ENCODE data around the gene XRCC5.

DNA sequence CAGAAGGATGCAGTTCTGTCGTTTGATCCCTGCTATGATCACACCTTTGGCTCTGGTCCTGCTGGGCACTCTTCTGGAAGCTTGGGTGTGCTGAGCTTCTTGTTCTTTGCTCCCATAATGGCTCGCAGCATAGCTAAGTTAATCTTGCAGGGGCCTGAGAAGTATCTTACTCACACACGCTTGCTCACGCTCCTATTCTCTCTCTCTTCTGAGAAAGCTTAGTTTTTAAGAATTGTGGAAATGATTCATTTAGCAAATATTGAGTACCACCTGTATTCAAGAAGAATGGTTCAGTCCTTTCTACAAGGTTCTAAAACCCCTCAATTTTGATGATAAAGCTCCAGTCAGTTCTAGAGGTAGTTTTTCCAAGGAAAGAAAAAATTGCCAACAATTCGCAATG lies 40.6 kb downstream of the XRCC5 start:
- TF ChIP-seq, protein P1, sequence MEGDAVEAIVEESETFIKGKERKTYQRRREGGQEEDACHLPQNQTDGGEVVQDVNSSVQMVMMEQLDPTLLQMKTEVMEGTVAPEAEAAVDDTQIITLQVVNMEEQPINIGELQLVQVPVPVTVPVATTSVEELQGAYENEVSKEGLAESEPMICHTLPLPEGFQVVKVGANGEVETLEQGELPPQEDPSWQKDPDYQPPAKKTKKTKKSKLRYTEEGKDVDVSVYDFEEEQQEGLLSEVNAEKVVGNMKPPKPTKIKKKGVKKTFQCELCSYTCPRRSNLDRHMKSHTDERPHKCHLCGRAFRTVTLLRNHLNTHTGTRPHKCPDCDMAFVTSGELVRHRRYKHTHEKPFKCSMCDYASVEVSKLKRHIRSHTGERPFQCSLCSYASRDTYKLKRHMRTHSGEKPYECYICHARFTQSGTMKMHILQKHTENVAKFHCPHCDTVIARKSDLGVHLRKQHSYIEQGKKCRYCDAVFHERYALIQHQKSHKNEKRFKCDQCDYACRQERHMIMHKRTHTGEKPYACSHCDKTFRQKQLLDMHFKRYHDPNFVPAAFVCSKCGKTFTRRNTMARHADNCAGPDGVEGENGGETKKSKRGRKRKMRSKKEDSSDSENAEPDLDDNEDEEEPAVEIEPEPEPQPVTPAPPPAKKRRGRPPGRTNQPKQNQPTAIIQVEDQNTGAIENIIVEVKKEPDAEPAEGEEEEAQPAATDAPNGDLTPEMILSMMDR (IDR thresholded peaks at IDR 0.05): no peak
- TF ChIP-seq POLR2AphosphoS5 (IDR thresholded peaks at IDR 0.05; ENCODE audit: low read depth, low read length): no peak
- TF ChIP-seq, protein P2, sequence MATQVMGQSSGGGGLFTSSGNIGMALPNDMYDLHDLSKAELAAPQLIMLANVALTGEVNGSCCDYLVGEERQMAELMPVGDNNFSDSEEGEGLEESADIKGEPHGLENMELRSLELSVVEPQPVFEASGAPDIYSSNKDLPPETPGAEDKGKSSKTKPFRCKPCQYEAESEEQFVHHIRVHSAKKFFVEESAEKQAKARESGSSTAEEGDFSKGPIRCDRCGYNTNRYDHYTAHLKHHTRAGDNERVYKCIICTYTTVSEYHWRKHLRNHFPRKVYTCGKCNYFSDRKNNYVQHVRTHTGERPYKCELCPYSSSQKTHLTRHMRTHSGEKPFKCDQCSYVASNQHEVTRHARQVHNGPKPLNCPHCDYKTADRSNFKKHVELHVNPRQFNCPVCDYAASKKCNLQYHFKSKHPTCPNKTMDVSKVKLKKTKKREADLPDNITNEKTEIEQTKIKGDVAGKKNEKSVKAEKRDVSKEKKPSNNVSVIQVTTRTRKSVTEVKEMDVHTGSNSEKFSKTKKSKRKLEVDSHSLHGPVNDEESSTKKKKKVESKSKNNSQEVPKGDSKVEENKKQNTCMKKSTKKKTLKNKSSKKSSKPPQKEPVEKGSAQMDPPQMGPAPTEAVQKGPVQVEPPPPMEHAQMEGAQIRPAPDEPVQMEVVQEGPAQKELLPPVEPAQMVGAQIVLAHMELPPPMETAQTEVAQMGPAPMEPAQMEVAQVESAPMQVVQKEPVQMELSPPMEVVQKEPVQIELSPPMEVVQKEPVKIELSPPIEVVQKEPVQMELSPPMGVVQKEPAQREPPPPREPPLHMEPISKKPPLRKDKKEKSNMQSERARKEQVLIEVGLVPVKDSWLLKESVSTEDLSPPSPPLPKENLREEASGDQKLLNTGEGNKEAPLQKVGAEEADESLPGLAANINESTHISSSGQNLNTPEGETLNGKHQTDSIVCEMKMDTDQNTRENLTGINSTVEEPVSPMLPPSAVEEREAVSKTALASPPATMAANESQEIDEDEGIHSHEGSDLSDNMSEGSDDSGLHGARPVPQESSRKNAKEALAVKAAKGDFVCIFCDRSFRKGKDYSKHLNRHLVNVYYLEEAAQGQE (IDR thresholded peaks at IDR 0.05; ENCODE audit: insufficient read depth in 1 of 2, low read depth in 2 of 2, low read length in 1 of 2): no peak
- TF ChIP-seq TCF7L2 (IDR thresholded peaks at IDR 0.05; ENCODE audit: low read depth, low read length): no peak
